Endothelial cell (in vitro differentiated cells): Measurements from ENCODE around the gene EEF1AKMT3. TPM values are rescaled to one million over a fixed set of nuclear protein-coding genes. Genes with fewer than 3 reads are reported as not detected.

Experiments used
- DNase-seq: peaks from one replicate; pipeline ENCODE4 v3.0.0; 2021; ENCODE audit warnings: low spot score
- H3K27ac Mint-ChIP-seq: one replicate; pipeline ENCODE4 v1.8.0; 2021; ENCODE audit warnings: mixed read lengths, inconsistent platforms; ENCODE audit not compliant: unreplicated experiment
- H3K27me3 Mint-ChIP-seq: one replicate; pipeline ENCODE4 v1.8.0; 2021; ENCODE audit warnings: mild to moderate bottlenecking, moderate library complexity, mixed read lengths, inconsistent platforms; ENCODE audit not compliant: unreplicated experiment
- H3K36me3 Mint-ChIP-seq: one replicate; pipeline ENCODE4 v1.8.0; 2021; ENCODE audit warnings: mild to moderate bottlenecking, low read depth, mixed read lengths, inconsistent platforms; ENCODE audit not compliant: unreplicated experiment
- H3K4me1 Mint-ChIP-seq: one replicate; pipeline ENCODE4 v1.8.0; 2021; ENCODE audit warnings: mild to moderate bottlenecking, mixed read lengths, inconsistent platforms; ENCODE audit not compliant: unreplicated experiment
- H3K4me3 Mint-ChIP-seq: one replicate; pipeline ENCODE4 v1.8.0; 2021; ENCODE audit warnings: mild to moderate bottlenecking, mixed read lengths, inconsistent platforms; ENCODE audit not compliant: unreplicated experiment
- H3K9me3 Mint-ChIP-seq: one replicate; pipeline ENCODE4 v1.8.0; 2021; ENCODE audit warnings: mixed read lengths, inconsistent platforms; ENCODE audit not compliant: unreplicated experiment
- long read RNA-seq: library from polyadenylated mRNA; unstranded; transcript quantifications from one replicate; pipeline ENCODE4 v2.0.0, GENCODE V29; 2020; ENCODE audit not compliant: unreplicated experiment
- total RNA-seq: library from RNA; stranded (reverse); fragmentation: NEBNext Ultra II Directional; extraction: Animal tissue kit (Norgen Biotek cat#: 25700); gene quantifications from one replicate; pipeline ENCODE4 v1.2.1, GENCODE V29; 2021; ENCODE audit not compliant: unreplicated experiment
- TF ChIP-seq, protein P1 (sequence below): fragments of 200-600 bp; sonication (generic); IDR thresholded peaks from one replicate; pipeline ENCODE4 v1.5.0; 2021; ENCODE audit warnings: antibody characterized with exemption; ENCODE audit not compliant: unreplicated experiment

The EEF1AKMT3 gene
- 8.6 TPM for total RNA-seq
- long read RNA-seq, partial matches to known transcripts: 0 of 3 reads
- long read RNA-seq, other reads (novel, unspliced or antisense): 0 of 3 reads

DNA sequence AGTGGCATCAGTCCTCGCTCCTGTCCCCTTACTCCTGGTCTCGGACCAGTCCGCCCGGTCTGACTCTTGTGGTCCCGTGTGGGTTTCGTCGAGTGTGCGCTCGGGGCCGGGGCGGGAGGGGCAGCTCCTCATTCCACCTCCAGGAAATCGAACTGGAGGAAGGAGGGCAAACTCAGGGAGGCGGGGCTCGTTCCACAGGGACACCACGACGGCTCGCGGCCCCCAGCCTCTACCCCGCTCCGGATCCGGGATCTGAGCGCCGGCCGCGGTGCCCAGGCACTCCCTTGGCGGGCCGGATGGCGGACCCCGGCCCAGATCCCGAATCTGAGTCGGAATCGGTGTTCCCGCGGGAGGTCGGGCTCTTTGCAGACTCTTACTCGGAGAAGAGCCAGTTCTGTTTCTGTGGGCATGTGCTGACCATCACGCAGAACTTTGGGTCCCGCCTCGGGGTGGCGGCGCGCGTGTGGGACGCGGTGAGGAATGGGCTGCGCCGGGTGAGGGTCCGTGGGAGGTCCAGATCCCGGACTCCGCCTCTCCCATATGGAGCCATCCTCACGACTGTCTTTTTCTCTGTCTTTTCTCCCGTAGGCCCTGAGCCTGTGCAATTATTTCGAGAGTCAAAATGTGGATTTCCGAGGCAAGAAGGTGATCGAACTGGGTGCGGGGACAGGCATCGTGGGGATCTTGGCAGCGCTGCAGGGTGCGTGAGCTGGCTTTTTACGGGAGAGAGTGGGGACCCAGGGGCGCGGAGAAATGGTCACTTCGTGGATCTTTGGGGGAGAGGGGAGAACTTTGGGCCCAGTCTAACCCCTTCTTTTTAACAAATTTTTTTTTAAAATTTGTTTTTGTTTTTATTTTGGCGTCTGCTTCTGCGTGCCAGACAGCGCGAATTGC, at the start of gene EEF1AKMT3:
EEF1AKMT3 (plus strand) TSS at position 186 of the 894 bp plus-strand sequence; CDS start at position 297, 111 bp downstream.
- TF ChIP-seq, protein P1, sequence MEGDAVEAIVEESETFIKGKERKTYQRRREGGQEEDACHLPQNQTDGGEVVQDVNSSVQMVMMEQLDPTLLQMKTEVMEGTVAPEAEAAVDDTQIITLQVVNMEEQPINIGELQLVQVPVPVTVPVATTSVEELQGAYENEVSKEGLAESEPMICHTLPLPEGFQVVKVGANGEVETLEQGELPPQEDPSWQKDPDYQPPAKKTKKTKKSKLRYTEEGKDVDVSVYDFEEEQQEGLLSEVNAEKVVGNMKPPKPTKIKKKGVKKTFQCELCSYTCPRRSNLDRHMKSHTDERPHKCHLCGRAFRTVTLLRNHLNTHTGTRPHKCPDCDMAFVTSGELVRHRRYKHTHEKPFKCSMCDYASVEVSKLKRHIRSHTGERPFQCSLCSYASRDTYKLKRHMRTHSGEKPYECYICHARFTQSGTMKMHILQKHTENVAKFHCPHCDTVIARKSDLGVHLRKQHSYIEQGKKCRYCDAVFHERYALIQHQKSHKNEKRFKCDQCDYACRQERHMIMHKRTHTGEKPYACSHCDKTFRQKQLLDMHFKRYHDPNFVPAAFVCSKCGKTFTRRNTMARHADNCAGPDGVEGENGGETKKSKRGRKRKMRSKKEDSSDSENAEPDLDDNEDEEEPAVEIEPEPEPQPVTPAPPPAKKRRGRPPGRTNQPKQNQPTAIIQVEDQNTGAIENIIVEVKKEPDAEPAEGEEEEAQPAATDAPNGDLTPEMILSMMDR: no peak
- Mint-ChIP-seq H3K27me3 (peaks cover 9% of the 10 kb centered on the region), H3K27ac (peak within 1 kb of the TSS; percentile 91), H3K4me3 (peak within 1 kb of the TSS; percentile 98), H3K9me3 (no peaks in the 10 kb centered on the region), H3K4me1 (peaks cover 14% of the 10 kb centered on the region), H3K36me3 (peaks cover 14% of the 10 kb centered on the region)
- DNase-seq: peak; percentile 63

DNA sequence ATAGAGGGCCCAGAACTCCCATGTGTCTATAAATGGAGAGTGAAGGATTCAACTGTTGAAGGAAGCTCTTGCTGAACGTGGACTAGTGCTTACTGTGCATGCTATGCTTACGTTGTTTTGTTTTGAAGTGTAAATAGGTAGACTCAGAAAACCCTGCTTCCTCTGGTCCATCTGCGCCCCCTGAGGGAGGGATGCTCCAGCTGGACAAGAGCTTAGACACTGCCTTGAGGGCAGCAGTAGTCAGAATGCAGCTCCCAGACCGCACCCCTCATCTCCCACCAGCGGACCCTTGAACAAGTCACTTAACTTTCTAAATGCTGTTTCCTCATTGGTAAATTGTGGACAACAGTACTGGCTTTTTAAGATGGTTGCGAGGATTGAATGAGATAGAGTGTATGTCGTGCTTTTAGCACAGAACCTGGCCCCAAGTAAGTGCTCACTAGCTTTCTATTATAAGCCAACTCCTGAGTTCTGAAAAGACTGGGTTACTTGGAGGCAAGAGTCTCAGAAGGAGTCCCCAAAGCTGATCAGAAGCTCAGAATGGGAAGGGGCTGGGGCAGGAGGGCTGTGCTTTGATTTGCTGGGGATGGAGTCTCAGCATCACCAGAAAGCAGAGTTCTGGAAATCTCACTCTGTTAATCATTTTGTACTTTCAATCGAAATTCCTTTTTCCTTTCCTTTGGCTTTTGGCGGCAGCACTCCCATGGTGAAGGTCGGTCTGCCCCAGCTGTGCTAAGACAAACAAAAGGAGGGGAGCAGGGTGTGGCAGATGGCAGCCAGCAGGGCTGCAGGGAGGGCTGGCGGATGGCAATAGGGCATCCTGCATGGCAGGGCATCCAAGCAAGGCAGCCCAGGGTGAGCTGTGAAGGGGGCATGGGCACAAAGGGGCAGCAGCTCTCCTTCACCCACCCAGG, 49.4 kb upstream of the EEF1AKMT3 start:
- no peak for DNase-seq

DNA sequence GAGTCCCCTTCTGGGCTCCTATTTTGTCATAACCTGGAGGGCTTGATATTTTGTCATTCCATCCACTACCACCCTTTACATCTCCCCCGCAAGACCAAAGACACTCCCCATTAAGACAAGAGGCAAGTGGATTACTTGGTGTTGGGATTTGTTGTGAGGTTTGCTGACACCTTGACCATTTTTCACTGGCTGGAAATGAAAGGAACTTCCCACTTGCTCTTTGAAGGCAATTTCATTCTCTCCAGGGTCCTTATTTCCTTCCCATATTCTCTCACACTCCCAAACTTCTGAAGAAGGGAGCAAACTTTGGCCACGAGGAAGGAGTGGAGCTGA, 48.8 kb upstream of the EEF1AKMT3 start:
- peaks cover 25% of the 10 kb centered on the region for H3K4me1 Mint-ChIP-seq
- peak overlapping the region; percentile 7 for H3K4me3 Mint-ChIP-seq
- H3K27ac Mint-ChIP-seq: no peak overlapping the region
- peaks cover 24% of the 10 kb centered on the region for H3K27me3 Mint-ChIP-seq
- DNase-seq: no peak
- TF ChIP-seq, protein P1: no peak
- peaks cover 5% of the 10 kb centered on the region for H3K9me3 Mint-ChIP-seq
- peaks cover 40% of the 10 kb centered on the region for H3K36me3 Mint-ChIP-seq

More for the DNA sequence above, 49.4 kb upstream of the EEF1AKMT3 start:
- H3K36me3 Mint-ChIP-seq: peaks cover 41% of the 10 kb centered on the region
- H3K9me3 Mint-ChIP-seq: peaks cover under 1% of the 10 kb centered on the region
- H3K4me3 Mint-ChIP-seq: peak overlapping the region; percentile 7
- TF ChIP-seq, protein P1: no peak
- peaks cover 25% of the 10 kb centered on the region for H3K4me1 Mint-ChIP-seq
- H3K27ac Mint-ChIP-seq: no peak overlapping the region
- peaks cover 19% of the 10 kb centered on the region for H3K27me3 Mint-ChIP-seq

DNA sequence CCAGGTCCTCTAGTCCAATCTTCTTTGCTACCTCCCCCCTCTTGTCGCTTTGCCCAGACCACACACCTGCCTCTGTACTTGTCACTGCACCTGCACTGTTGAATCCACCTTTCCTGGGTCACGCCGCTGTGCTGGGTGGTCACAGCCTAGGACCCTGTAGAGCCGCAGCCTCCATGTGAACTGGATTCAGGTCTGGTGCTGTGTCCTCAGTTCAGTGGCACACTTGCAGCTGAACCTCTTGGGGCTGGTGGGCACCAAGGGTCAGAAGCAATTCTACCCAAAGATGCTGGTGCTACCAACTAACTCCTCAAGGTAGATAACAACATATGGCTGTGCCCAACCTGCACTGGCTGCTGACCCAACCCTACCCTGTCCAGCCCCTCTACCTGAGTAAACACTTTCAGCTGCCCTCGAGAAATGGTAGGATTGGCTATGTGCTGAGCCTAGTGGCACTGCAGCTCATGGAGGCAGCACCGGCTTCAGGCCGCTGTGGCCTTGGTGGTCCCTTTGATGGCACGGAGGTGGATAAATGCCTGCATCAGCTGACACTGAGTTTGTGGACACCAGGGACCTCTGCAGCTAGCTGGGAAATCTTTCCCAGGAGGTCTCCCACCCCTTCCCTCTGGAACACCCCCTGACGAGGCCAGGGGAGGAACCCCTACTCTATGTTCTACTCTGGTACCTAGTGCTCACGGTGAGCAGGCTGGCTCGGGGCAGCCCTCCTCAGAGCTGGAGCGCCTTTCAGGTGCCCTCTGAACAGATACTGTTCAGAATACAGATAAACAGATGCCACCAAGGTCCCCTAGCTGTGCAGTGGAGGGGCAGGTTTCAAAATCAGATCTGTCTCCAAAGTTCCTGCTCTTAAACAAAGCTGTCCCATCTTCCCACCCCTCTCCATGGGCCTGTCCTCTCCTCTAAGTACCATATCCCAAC, 48.1 kb upstream of the EEF1AKMT3 start:
- TF ChIP-seq, protein P1: no peak
- H3K27ac Mint-ChIP-seq: no peak overlapping the region
- peaks cover 33% of the 10 kb centered on the region for H3K36me3 Mint-ChIP-seq
- H3K9me3 Mint-ChIP-seq: peaks cover 5% of the 10 kb centered on the region
- peak overlapping the region; percentile 16 for H3K4me3 Mint-ChIP-seq
- no peak for DNase-seq
- H3K4me1 Mint-ChIP-seq: peaks cover 25% of the 10 kb centered on the region
- peaks cover 29% of the 10 kb centered on the region for H3K27me3 Mint-ChIP-seq
